K562 (cell line): Measurements from ENCODE around the gene ATP6V0D1. TPM values are rescaled to one million over a fixed set of nuclear protein-coding genes. Genes with fewer than 3 reads are reported as not detected.

ENCODE experiments used
- BRD9 ChIP-seq: fragments of 450-650 bp; IDR thresholded peaks from 2 replicates; pipeline ENCODE4 v1.6.1; 2018; ENCODE audit warnings: low read depth; ENCODE audit not compliant: partially characterized antibody
- CHD2 ChIP-seq: IDR thresholded peaks from 2 replicates; pipeline ENCODE4 v1.6.1; 2011; ENCODE audit warnings: low read depth, low read length
- ETS1 ChIP-seq: conservative IDR thresholded peaks from 2 replicates; pipeline ENCODE4 v1.6.1; 2011; ENCODE audit warnings: low read depth, mild to moderate bottlenecking, low read length; ENCODE audit not compliant: control insufficient read depth
- FIP1L1 ChIP-seq: fragments of 200-400 bp; formaldehyde crosslinking; IDR thresholded peaks from 2 replicates; pipeline ENCODE4 v1.6.1; 2018; ENCODE audit warnings: mild to moderate bottlenecking, low read depth, low read length; ENCODE audit not compliant: poor library complexity, severe bottlenecking
- HINFP ChIP-seq: fragments of 450-650 bp; conservative IDR thresholded peaks from 2 replicates; pipeline ENCODE4 v1.6.1; 2016; ENCODE audit warnings: missing genetic modification characterization, low read depth, mild to moderate bottlenecking, control low read depth, missing compliant biosample characterization
- RBBP5 ChIP-seq: fragments of 200-600 bp; sonication (generic); IDR thresholded peaks from 2 replicates; pipeline ENCODE4 v1.6.1; 2012; ENCODE audit warnings: borderline replicate concordance, mild to moderate bottlenecking, low read length, control low read depth, inconsistent platforms; ENCODE audit not compliant: insufficient read depth, poor library complexity, severe bottlenecking
- RBM17 ChIP-seq: fragments of 200-400 bp; formaldehyde crosslinking; IDR thresholded peaks from 2 replicates; pipeline ENCODE4 v1.6.1; 2017; ENCODE audit warnings: low read depth, mild to moderate bottlenecking, low read length, borderline replicate concordance
- TAF9B ChIP-seq: fragments of 450-650 bp; IDR thresholded peaks from 2 replicates; pipeline ENCODE4 v1.6.1; 2018; ENCODE audit warnings: mild to moderate bottlenecking; ENCODE audit not compliant: partially characterized antibody
- THRA ChIP-seq: fragments of 450-650 bp; IDR thresholded peaks from 2 replicates; pipeline ENCODE4 v1.6.1; 2017; ENCODE audit warnings: mild to moderate bottlenecking, moderate library complexity
- XRCC5 ChIP-seq: fragments of 200-400 bp; formaldehyde crosslinking; IDR thresholded peaks from 2 replicates; pipeline ENCODE4 v1.6.1; 2017; ENCODE audit warnings: low read depth, mild to moderate bottlenecking, low read length
- ZBTB5 ChIP-seq: fragments of 450-650 bp; IDR thresholded peaks from 2 replicates; pipeline ENCODE4 v1.6.1; 2017; ENCODE audit warnings: antibody characterized with exemption
- ZBTB8A ChIP-seq: fragments of 450-650 bp; IDR thresholded peaks from 2 replicates; pipeline ENCODE4 v1.6.1; 2018; ENCODE audit warnings: mild to moderate bottlenecking, moderate library complexity; ENCODE audit not compliant: partially characterized antibody
- ZNF280B ChIP-seq: fragments of 250-450 bp; sonication (Bioruptor Pico); IDR thresholded peaks from 2 replicates; pipeline ENCODE4 v1.5.1; 2021; ENCODE audit warnings: mild to moderate bottlenecking
- ZNF561 ChIP-seq: fragments of 450-650 bp; formaldehyde crosslinking; conservative IDR thresholded peaks from 2 replicates; pipeline ENCODE4 v1.4.0; 2020; ENCODE audit warnings: mild to moderate bottlenecking, moderate library complexity
- polyA plus RNA-seq, 8 experiments: library from polyadenylated mRNA; depleted of rRNA in 4 of 8; stranded (reverse) in 5 of 8; unstranded in 3 of 8; fragments of >200 nt; fragmentation: Nextera tagmentation in 2 of 8; fragmentation: Illumina TruSeq in 1 of 8; extraction: Ambion mirVana in 2 of 8; extraction: Trizol in 1 of 8; gene quantifications; 2 replicates each; pipeline versions ENCODE4 v1.2.1 to v1.2.3, GENCODE V29; 2011 to 2014; ENCODE audit warnings: inconsistent platforms in 1 of 8, missing spikeins in 1 of 8
- total RNA-seq, 7 experiments: library from RNA; depleted of rRNA in 6 of 7; stranded (reverse); fragments of >200 nt in 6 of 7; fragmentation: Illumina TruSeq in 2 of 7; extraction: Trizol in 2 of 7; gene quantifications; 2 replicates each; pipeline versions ENCODE4 v1.2.1 to v1.2.3, GENCODE V29; 2011 to 2021; ENCODE audit warnings: low replicate concordance in 1 of 7
- TF ChIP-seq, protein P1 (sequence below): sonication (generic); formaldehyde crosslinking; IDR thresholded peaks from 2 replicates; pipeline ENCODE4 v1.8.0; 2022; ENCODE audit warnings: mild to moderate bottlenecking, missing genetic modification reagents

ATP6V0D1 gene
- total and polyA plus RNA-seq, 9 of the 15 experiments (the other 6 are each of a cell fraction or from before 2014, with no cell fraction given): 23.2 to 69.7 (median 45.6) TPM

GRCh38 chr16:67504031-67505021 is 23.4 kb upstream of the ATP6V0D1 start (continued):
- TF ChIP-seq ZBTB5 (no peak), ZNF561 (CRISPR knock-in tag) (no peak), ZBTB8A (no peak), FIP1L1 (no peak), CHD2 (no peak), BRD9 (no peak), TAF9B (no peak), THRA (no peak), RBM17 (no peak), ZNF280B (CRISPR knock-in tag) (no peak), XRCC5 (no peak), RBBP5 (no peak), HINFP (tag) (no peak), ETS1 (no peak)
- TF ChIP-seq, protein P1, sequence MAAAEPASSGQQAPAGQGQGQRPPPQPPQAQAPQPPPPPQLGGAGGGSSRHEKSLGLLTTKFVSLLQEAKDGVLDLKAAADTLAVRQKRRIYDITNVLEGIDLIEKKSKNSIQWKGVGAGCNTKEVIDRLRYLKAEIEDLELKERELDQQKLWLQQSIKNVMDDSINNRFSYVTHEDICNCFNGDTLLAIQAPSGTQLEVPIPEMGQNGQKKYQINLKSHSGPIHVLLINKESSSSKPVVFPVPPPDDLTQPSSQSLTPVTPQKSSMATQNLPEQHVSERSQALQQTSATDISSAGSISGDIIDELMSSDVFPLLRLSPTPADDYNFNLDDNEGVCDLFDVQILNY (CRISPR knock-in tag): no peak
